H1 (cell line): ENCODE measurements around the gene STEEP1. TPM values are rescaled to one million over a fixed set of nuclear protein-coding genes. Genes with fewer than 3 reads are reported as not detected.
A peak's percentile ranks its signal among the peaks of the same experiment; 100 is the strongest.

ENCODE experiments used
- CTCF ChIA-PET: fragments of 300-600 bp; sonication (Branson Sonifier 250); formaldehyde crosslinking; loops from one replicate; lab custom pipeline; 2021; ENCODE audit not compliant: partially characterized antibody; lab: Charles Lee
- POLR2A ChIA-PET: fragments of 300-600 bp; sonication (Branson Sonifier 250); formaldehyde crosslinking; loops from one replicate; lab custom pipeline; 2021; ENCODE audit warnings: inconsistent platforms; ENCODE audit not compliant: partially characterized antibody; lab: Charles Lee
- DNase-seq, 2 experiments: peaks; one replicate each; pipeline versions ENCODE4 v3.0.0 to v3.0.0-alpha.2; 2010 to 2022; ENCODE audit warnings: low spot score in 2 of 2, low read depth in 1 of 2, mixed read lengths in 1 of 2
- FAIRE-seq: peaks from 2 replicates; lab custom pipeline; 2011; peaks lifted over from hg19 to GRCh38; lab: Jason Lieb, UNC
- H2AFZ ChIP-seq: 2 replicates; pipeline ENCODE4 v1.8.1; 2012; ENCODE audit warnings: low read length, inconsistent platforms
- H2AK5ac ChIP-seq: 2 replicates; pipeline ENCODE4 v1.6.1; 2013; ENCODE audit warnings: low read depth, low read length
- H2BK120ac ChIP-seq: replicated peaks from 2 replicates; pipeline ENCODE3; 2013; ENCODE audit warnings: low read depth, low read length, inconsistent platforms
- H2BK12ac ChIP-seq: 2 replicates; pipeline ENCODE4 v1.6.1; 2013; ENCODE audit warnings: low read depth, low read length
- H2BK15ac ChIP-seq: 2 replicates; pipeline ENCODE4 v1.6.1; 2013; ENCODE audit warnings: low read length
- H2BK20ac ChIP-seq: 2 replicates; pipeline ENCODE4 v1.6.1; 2013; ENCODE audit warnings: low read length
- H2BK5ac ChIP-seq: 2 replicates; pipeline ENCODE4 v1.6.1; 2013; ENCODE audit warnings: low read depth, low read length
- H3K14ac ChIP-seq: 2 replicates; pipeline ENCODE4 v1.6.1; 2013; ENCODE audit warnings: inconsistent platforms; ENCODE audit not compliant: insufficient read length
- H3K18ac ChIP-seq: 2 replicates; pipeline ENCODE4 v1.6.1; 2013; ENCODE audit warnings: low read length; ENCODE audit errors: extremely low read depth
- H3K23ac ChIP-seq: 2 replicates; pipeline ENCODE4 v1.6.1; 2013; ENCODE audit warnings: inconsistent platforms; ENCODE audit not compliant: insufficient read length
- H3K23me2 ChIP-seq: 2 replicates; pipeline ENCODE4 v1.6.1; 2013; ENCODE audit warnings: low read depth, low read length
- H3K27ac ChIP-seq: 2 replicates; pipeline ENCODE4 v1.6.1; 2011; ENCODE audit warnings: low read depth, low read length, inconsistent platforms
- H3K27me3 ChIP-seq, 4 experiments: replicated peaks in 1 of 4; 1 replicate in 1 of 4; 2 replicates in 3 of 4; pipeline versions ENCODE4 v1.6.1 to v1.8.1; 2011 to 2013; ENCODE audit warnings: low read length in 3 of 4, mild to moderate bottlenecking in 3 of 4, inconsistent platforms in 2 of 4, mixed read lengths in 2 of 4, moderate library complexity in 1 of 4; ENCODE audit not compliant: control insufficient read depth in 3 of 4, insufficient read depth in 3 of 4; ENCODE audit errors: extremely low read depth in 1 of 4
- H3K36me3 ChIP-seq, 4 experiments: 2 replicates each; pipeline versions ENCODE4 v1.6.1 to v1.8.1; 2011 to 2013; ENCODE audit warnings: mild to moderate bottlenecking in 4 of 4, low read length in 3 of 4, moderate library complexity in 2 of 4, control low read depth in 1 of 4, inconsistent platforms in 1 of 4; ENCODE audit not compliant: insufficient read depth in 4 of 4, control insufficient read depth in 2 of 4
- H3K4ac ChIP-seq: replicated peaks from 2 replicates; pipeline ENCODE3; 2013; ENCODE audit warnings: low read length, low read depth, mixed read lengths, inconsistent platforms; ENCODE audit not compliant: insufficient read length
- H3K4me1 ChIP-seq, 4 experiments: replicated peaks in 1 of 4; 1 replicate in 1 of 4; 2 replicates in 3 of 4; pipeline versions ENCODE4 v1.6.1 to v1.8.1; 2011 to 2013; ENCODE audit warnings: low read length in 3 of 4, inconsistent platforms in 2 of 4, mixed read lengths in 1 of 4; ENCODE audit not compliant: insufficient read depth in 4 of 4, control insufficient read depth in 3 of 4
- H3K4me2 ChIP-seq, 2 experiments: 2 replicates each; pipeline versions ENCODE4 v1.6.1 to v1.8.1; 2011 to 2013; ENCODE audit warnings: low read depth in 2 of 2, low read length in 2 of 2, control low read depth in 1 of 2, inconsistent platforms in 1 of 2, mild to moderate bottlenecking in 1 of 2; ENCODE audit not compliant: insufficient read depth in 1 of 2
- H3K4me3 ChIP-seq, 4 experiments: fragments of 200-600, 300-600 bp in 1 of 4; sonication (generic), shearing (Covaris generic), sonication (Bioruptor Twin) in 1 of 4; 2 replicates each; pipeline versions ENCODE4 v1.5.1 to v1.8.1; 2011 to 2016; ENCODE audit warnings: low read length in 4 of 4, low read depth in 3 of 4, control low read depth in 2 of 4, inconsistent platforms in 2 of 4, mild to moderate bottlenecking in 2 of 4, mixed read lengths in 1 of 4, moderate library complexity in 1 of 4; ENCODE audit not compliant: insufficient read depth in 2 of 4; ENCODE audit errors: extremely low read depth in 1 of 4
- H3K56ac ChIP-seq: replicated peaks from 2 replicates; pipeline ENCODE3; 2013; ENCODE audit warnings: low read depth, mild to moderate bottlenecking, mixed read lengths, low read length, inconsistent platforms; ENCODE audit not compliant: insufficient read length
- H3K79me1 ChIP-seq: 2 replicates; pipeline ENCODE4 v1.6.1; 2013; ENCODE audit warnings: low read depth, low read length, control low read depth
- H3K79me2 ChIP-seq, 2 experiments: 2 replicates each; pipeline versions ENCODE4 v1.6.1 to v1.8.1; 2012 to 2013; ENCODE audit warnings: low read length in 2 of 2, mild to moderate bottlenecking in 2 of 2, inconsistent platforms in 1 of 2; ENCODE audit not compliant: insufficient read depth in 2 of 2, control insufficient read depth in 1 of 2
- H3K9ac ChIP-seq, 4 experiments: replicated peaks in 1 of 4; 1 replicate in 1 of 4; 2 replicates in 3 of 4; pipeline versions ENCODE4 v1.6.1 to v1.8.1; 2011 to 2013; ENCODE audit warnings: low read depth in 3 of 4, low read length in 3 of 4, control low read depth in 2 of 4, mild to moderate bottlenecking in 2 of 4, moderate library complexity in 2 of 4, inconsistent platforms in 1 of 4; ENCODE audit errors: extremely low read depth in 1 of 4
- H3K9me3 ChIP-seq, 2 experiments: 2 replicates each; pipeline versions ENCODE4 v1.6.1 to v1.8.1; 2012 to 2013; ENCODE audit warnings: mild to moderate bottlenecking in 2 of 2, moderate library complexity in 2 of 2, control low read depth in 1 of 2, inconsistent platforms in 1 of 2, low read depth in 1 of 2, low read length in 1 of 2, mixed read lengths in 1 of 2; ENCODE audit not compliant: insufficient read depth in 2 of 2
- H4K20me1 ChIP-seq, 2 experiments: replicated peaks in 1 of 2; 2 replicates each; pipeline versions ENCODE3 to v1.8.1; 2011 to 2013; ENCODE audit warnings: inconsistent platforms in 2 of 2, low read length in 2 of 2, mild to moderate bottlenecking in 1 of 2; ENCODE audit not compliant: insufficient read depth in 2 of 2, control insufficient read depth in 1 of 2
- H4K5ac ChIP-seq: 2 replicates; pipeline ENCODE4 v1.6.1; 2013; ENCODE audit warnings: low read length, low read depth, mixed read lengths, inconsistent platforms; ENCODE audit not compliant: insufficient read length
- H4K8ac ChIP-seq: 2 replicates; pipeline ENCODE4 v1.8.0; 2013; ENCODE audit warnings: mild to moderate bottlenecking, moderate library complexity, low read length, inconsistent platforms; ENCODE audit not compliant: insufficient read depth; ENCODE audit errors: extremely low read depth
- H4K91ac ChIP-seq: replicated peaks from 2 replicates; pipeline ENCODE3; 2013; ENCODE audit warnings: low read length, mixed read lengths, inconsistent platforms; ENCODE audit not compliant: insufficient read length
- BACH1 ChIP-seq: IDR thresholded peaks from 2 replicates; pipeline ENCODE4 v1.6.1; 2012; ENCODE audit warnings: low read length, improper control_type of control experiment
- EZH2 ChIP-seq: fragments of 200-600 bp; sonication (generic); IDR thresholded peaks from 2 replicates; pipeline ENCODE4 v1.7.1; 2012; ENCODE audit warnings: low read depth, mild to moderate bottlenecking, moderate library complexity, low read length, inconsistent platforms; ENCODE audit not compliant: severe bottlenecking
- FOSL1 ChIP-seq: IDR thresholded peaks from 2 replicates; pipeline ENCODE4 v1.6.1; 2011; ENCODE audit warnings: mild to moderate bottlenecking, low read depth, low read length, moderate library complexity; ENCODE audit not compliant: insufficient read depth
- KDM1A ChIP-seq: fragments of 200-600, 300-600 bp; sonication (generic); IDR thresholded peaks from 2 replicates; pipeline ENCODE4 v1.7.1; 2016; ENCODE audit warnings: mild to moderate bottlenecking, low read length, borderline replicate concordance
- NRF1 ChIP-seq: IDR thresholded peaks from 2 replicates; pipeline ENCODE4 v1.6.1; 2011; ENCODE audit warnings: mild to moderate bottlenecking, low read depth, low read length, improper control_type of control experiment
- SP1 ChIP-seq: IDR thresholded peaks from 2 replicates; pipeline ENCODE4 v1.6.1; 2011; ENCODE audit warnings: low read depth, low read length
- WGBS, 2 experiments: shearing (Covaris generic) in 1 of 2; methylation state at CpG; one replicate each; pipeline versions ENCODE4 v1.1.6 to v1.1.7; 2013 to 2015; ENCODE audit warnings: low lambda C conversion rate in 2 of 2, mixed read lengths in 2 of 2, inconsistent platforms in 1 of 2, low coverage in 1 of 2, missing lambda C conversion rate in 1 of 2; ENCODE audit not compliant: insufficient replicate concordance in 2 of 2, insufficient coverage in 1 of 2, insufficient read length in 1 of 2; ENCODE audit errors: extremely low coverage in 1 of 2, missing lambda C conversion rate in 1 of 2; 5-methylcytosine and 5-hydroxymethylcytosine counted together
- polyA plus RNA-seq, 7 experiments: library from polyadenylated mRNA; depleted of rRNA in 3 of 7; stranded (reverse) in 5 of 7; unstranded in 2 of 7; fragments of >200 nt in 5 of 7; fragments of 200-250 nt in 2 of 7; gene quantifications; 1 replicate in 5 of 7; 2 replicates in 1 of 7; 4 replicates in 1 of 7; pipeline versions ENCODE4 v1.2.1 to v1.2.3, GENCODE V29; 2011 to 2013; ENCODE audit warnings: missing spikeins in 2 of 7, mixed read lengths in 2 of 7
- total RNA-seq: library from RNA; stranded (reverse); fragmentation: NEBNext Ultra II Directional; extraction: Animal tissue kit (Norgen Biotek cat#: 25700); gene quantifications from 2 replicates; pipeline ENCODE4 v1.2.1, GENCODE V29; 2021

The STEEP1 gene
- total and polyA plus RNA-seq, 2 of the 8 experiments (the other 6 are each of a cell fraction or from before 2014, with no cell fraction given) = 9.2 to 29.7 TPM

DNA sequence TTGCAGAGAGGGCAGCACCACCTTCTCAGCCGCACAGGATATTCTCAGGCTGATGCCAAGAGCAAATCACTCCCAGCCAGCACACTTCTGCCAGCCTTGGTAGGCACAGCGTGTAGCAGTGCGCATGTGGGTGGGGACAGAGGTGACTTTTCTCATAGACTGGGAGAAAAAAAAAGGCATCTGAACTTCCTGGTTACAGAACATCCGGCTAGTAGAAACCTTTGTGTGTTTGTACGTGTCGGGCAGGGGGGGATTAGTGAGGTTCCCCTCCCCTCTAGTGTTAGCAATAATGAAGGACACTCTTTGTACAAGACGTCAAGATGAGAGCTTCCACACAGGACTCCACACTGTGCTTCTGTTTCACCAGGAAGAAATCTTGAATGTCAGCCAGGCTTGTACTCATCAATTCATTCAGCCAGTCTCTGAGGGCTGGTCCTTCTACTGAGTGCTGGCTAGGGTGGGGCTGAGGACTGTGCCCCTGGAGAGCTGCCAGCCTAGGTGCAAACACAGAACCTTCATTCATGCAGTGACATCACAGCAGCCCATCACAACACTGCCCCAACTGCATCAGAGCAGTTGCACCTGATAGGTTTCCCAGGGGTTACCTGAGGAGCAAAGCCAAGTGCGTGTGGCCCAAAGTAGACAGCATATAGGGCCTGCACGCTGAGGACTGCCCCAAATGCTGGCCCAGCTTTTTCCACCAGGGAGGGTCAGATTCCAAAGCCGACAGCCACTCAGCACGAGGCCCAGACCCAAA is 62.3 kb downstream of the STEEP1 start:
- Histone ChIP-seq H4K20me1 (no peaks in the 10 kb centered on the region), H2BK12ac (no peak overlapping the region), H3K4me2 (no peak overlapping the region), H3K79me1 (no peaks in the 10 kb centered on the region), H2BK20ac (no peak overlapping the region), H3K9ac (no peak overlapping the region), H4K5ac (no peak overlapping the region), H3K4ac (no peak overlapping the region), H2AK5ac (no peak overlapping the region), H3K27ac (no peak overlapping the region), H4K91ac (no peak overlapping the region), H3K9me3 (no peaks in the 10 kb centered on the region), H2BK120ac (no peak overlapping the region), H2BK15ac (no peak overlapping the region), H2AFZ (no peak overlapping the region), H3K18ac (no peak overlapping the region), H4K8ac (peak overlapping the region; percentile 14; the same call in 1 of the 2 replicates), H2BK5ac (no peak overlapping the region), H3K23me2 (no peaks in the 10 kb centered on the region), H3K79me2 (no peaks in the 10 kb centered on the region), H3K56ac (no peak overlapping the region), H3K36me3 (no peaks in the 10 kb centered on the region), H3K27me3 (no peaks in the 10 kb centered on the region), H3K4me1 (peaks cover 0 to 2% (median 0%) of the 10 kb centered on the region in 4 experiments; a peak in 1 of 7 replicates), H3K14ac (no peak overlapping the region), H3K4me3 (no peak overlapping the region), H3K23ac (no peak overlapping the region)
- POLR2A ChIA-PET = interaction anchor here (1.3 to 1.7 kb wide), 2 partner anchors 9 to 20 kb away, joined by 6 read pairs; no protein-coding TSS in a partner anchor
- no peak for TF ChIP-seq NRF1
- no peak for TF ChIP-seq FOSL1
- TF ChIP-seq BACH1 = no peak
- TF ChIP-seq EZH2 = no peak
- no peak for TF ChIP-seq KDM1A
- TF ChIP-seq SP1 = no peak
- DNase-seq = no peak
- WGBS, 2 experiments = 81% methylated on average over 6 of the region's 11 CpGs; no CpG with 5 or more reads in 1 of the 2 experiments
- CTCF ChIA-PET = interaction anchor here (0.7 to 2.2 kb wide), 8 partner anchors 9 to 266 kb away, joined by 3 to 11 read pairs (median 6); no protein-coding TSS in a partner anchor
- no peak for FAIRE-seq
